Panc1 (cell line): ENCODE results near the gene NUP50.

Experiments
- CTCF ChIP-seq: fragments of 450-650 bp; IDR thresholded peaks from 2 replicates; pipeline ENCODE4 v1.5.1; 2017; ENCODE audit warnings: mild to moderate bottlenecking
- POLR2AphosphoS5 ChIP-seq: IDR thresholded peaks from 2 replicates; pipeline ENCODE4 v1.6.1; 2012; ENCODE audit warnings: mild to moderate bottlenecking, low read depth, low read length, moderate library complexity

DNA sequence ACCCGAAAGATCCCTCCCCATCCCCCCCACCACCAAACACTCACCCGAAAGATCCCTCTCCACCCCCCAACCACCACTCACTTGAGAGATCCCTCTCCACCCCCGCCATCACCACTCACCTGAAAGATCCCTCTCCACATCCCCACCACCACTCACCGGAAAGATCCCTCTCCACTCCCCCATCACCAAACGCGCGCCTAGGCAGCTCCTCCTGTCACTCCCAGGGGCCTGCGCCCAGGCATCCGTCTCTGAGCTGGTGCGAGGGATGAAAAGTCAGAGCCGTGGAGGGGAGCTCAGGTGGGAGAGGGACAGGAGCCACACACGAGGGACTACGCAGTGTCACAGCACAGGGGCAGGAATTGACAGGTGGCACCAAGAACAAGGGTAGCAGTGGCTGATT lies 65.5 kb downstream of the NUP50 start:
- TF ChIP-seq POLR2AphosphoS5 (no peak), CTCF (no peak)
